ENCODE results near the gene ARHGEF33.

GRCh38 chr2:38959938-38960608 lies 70.4 kb downstream of the ARHGEF33 start:
- no peak for TF ChIP-seq FOXA1 (IDR thresholded peaks at IDR 0.05)
- no peak for TF ChIP-seq FOXM1 (IDR thresholded peaks at IDR 0.05; ENCODE audit: borderline replicate concordance)
- TF ChIP-seq SP1 (IDR thresholded peaks at IDR 0.05) = no peak

All from HEK293T (cell line).